Sciatic nerve (tissue), 1 donor: ENCODE data around the gene LONP2. TPM values are rescaled to one million over a fixed set of nuclear protein-coding genes. Genes with fewer than 3 reads are reported as not detected.

Experiments
- total RNA-seq: library from RNA; stranded (reverse); fragmentation: NEBNext Ultra II Directional; extraction: Animal tissue kit (Norgen Biotek cat#: 25700); gene quantifications from one replicate; pipeline ENCODE4 v1.2.1, GENCODE V29; 2021
- donor health status: DM: no; HTN: no; CAD: no.

The LONP2 gene
- total RNA-seq, 1 donor from 2014 or later = 75.9 TPM

Other genes with a start within 250 kb of the LONP2 start
- gene ABCC12, start 88.3 kb upstream of the LONP2 start, total RNA-seq = not detected
- not detected for gene ABCC11, start 3.2 kb downstream of the LONP2 start, total RNA-seq
- gene SIAH1, start 141.1 kb downstream of the LONP2 start, total RNA-seq = 37.2 TPM